ENCODE data around the gene OPCML.

The OPCML gene

DNA sequence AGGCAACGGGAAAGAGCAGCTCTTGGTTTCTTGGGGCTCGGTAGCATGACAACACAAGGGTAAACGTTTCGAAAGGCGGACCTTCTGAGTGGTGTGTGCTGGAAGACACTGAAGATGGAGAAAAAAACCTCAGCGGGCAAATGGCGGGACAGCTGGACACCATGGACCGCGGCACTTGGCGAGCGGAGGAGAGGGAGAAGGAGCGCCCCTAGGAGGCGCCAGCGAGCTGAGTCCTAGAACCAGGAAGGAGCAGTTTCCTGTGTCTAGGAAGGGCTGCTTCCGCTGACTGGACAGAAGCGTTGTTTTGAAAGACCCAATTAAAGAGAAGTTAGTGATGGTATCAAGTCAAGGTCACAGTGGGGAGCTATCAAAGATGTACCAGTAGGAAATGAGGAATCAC is 44.0 kb upstream of the OPCML start:
- no peak overlapping the region for H3K4me3 ChIP-seq (ENCODE audit: low read length in 2 of 2)
- no peaks in the 10 kb centered on the region for H3K9me3 ChIP-seq (replicated peaks in 1 of 2; ENCODE audit: control insufficient read depth in 2 of 2, insufficient read depth in 1 of 2, low read depth in 1 of 2, low read length in 2 of 2)
- no peak overlapping the region for H2BK5ac ChIP-seq (ENCODE audit: low read length)
- no peaks in the 10 kb centered on the region for H3K27me3 ChIP-seq (ENCODE audit: control insufficient read depth in 3 of 3, insufficient read depth in 3 of 3, low read depth in 1 of 3, low read length in 3 of 3)
- WGBS, 2 donors (ENCODE audit: extremely low coverage in 2 of 2, insufficient read length in 2 of 2, insufficient replicate concordance in 1 of 2): no CpG with 5 or more reads among the region's 16 CpGs
- no peak overlapping the region for H2BK15ac ChIP-seq (ENCODE audit: low read length)
- H4K91ac ChIP-seq (ENCODE audit: low read depth, low read length, poor library complexity): no peak overlapping the region
- no peaks in the 10 kb centered on the region for H3K36me3 ChIP-seq (replicated peaks in 1 of 2; ENCODE audit: control insufficient read depth in 2 of 2, insufficient read depth in 2 of 2, low read length in 2 of 2)
- no peak overlapping the region for H3K9ac ChIP-seq (ENCODE audit: low read depth, low read length, poor library complexity)
- H3K4me2 ChIP-seq (ENCODE audit: insufficient read depth, low read length, poor library complexity, severe bottlenecking): no peak overlapping the region
- DNase-seq (ENCODE audit: low spot score): no peak
- H2BK12ac ChIP-seq (ENCODE audit: low read length): no peak overlapping the region
- H3K23ac ChIP-seq (ENCODE audit: low read depth, low read length, poor library complexity): no peak overlapping the region
- no peaks in the 10 kb centered on the region for H3K79me1 ChIP-seq (ENCODE audit: low read depth, low read length)
- H2BK120ac ChIP-seq (ENCODE audit: low read depth, low read length): no peak overlapping the region
- no peak overlapping the region for H2AK5ac ChIP-seq (ENCODE audit: low read depth, low read length)
- no peak overlapping the region for H3K27ac ChIP-seq (replicated peaks; ENCODE audit: low read length)
- no peak overlapping the region for H4K8ac ChIP-seq (ENCODE audit: low read depth, low read length)
- peaks cover 0 to 7% of the 10 kb centered on the region in 2 donors for H3K4me1 ChIP-seq (ENCODE audit: control insufficient read depth in 2 of 2, insufficient read depth in 1 of 2, low read depth in 1 of 2, low read length in 2 of 2)
- no peak overlapping the region for H3K14ac ChIP-seq (ENCODE audit: low read length)
- no peak overlapping the region for H3K18ac ChIP-seq (ENCODE audit: low read length)
- H3K4ac ChIP-seq (ENCODE audit: low read length): no peak overlapping the region
- no peak overlapping the region for H2AFZ ChIP-seq (ENCODE audit: low read length)

GRCh38 chr11:133573081-133573480 is 40.8 kb upstream of the OPCML start:
- Histone ChIP-seq H3K4me2 (ENCODE audit: insufficient read depth, low read length, poor library complexity, severe bottlenecking) (no peak overlapping the region), H3K4me1 (ENCODE audit: control insufficient read depth in 2 of 2, insufficient read depth in 1 of 2, low read depth in 1 of 2, low read length in 2 of 2) (no peaks in the 10 kb centered on the region), H3K36me3 (replicated peaks in 1 of 2; ENCODE audit: control insufficient read depth in 2 of 2, insufficient read depth in 2 of 2, low read length in 2 of 2) (no peaks in the 10 kb centered on the region), H3K27me3 (ENCODE audit: control insufficient read depth in 3 of 3, insufficient read depth in 3 of 3, low read depth in 1 of 3, low read length in 3 of 3) (no peaks in the 10 kb centered on the region), H2AFZ (ENCODE audit: low read length) (no peak overlapping the region), H2BK120ac (ENCODE audit: low read depth, low read length) (no peak overlapping the region), H3K23ac (ENCODE audit: low read depth, low read length, poor library complexity) (no peak overlapping the region), H4K8ac (ENCODE audit: low read depth, low read length) (no peak overlapping the region), H3K9ac (ENCODE audit: low read depth, low read length, poor library complexity) (no peak overlapping the region), H4K91ac (ENCODE audit: low read depth, low read length, poor library complexity) (no peak overlapping the region), H3K27ac (replicated peaks; ENCODE audit: low read length) (no peak overlapping the region), H3K4me3 (ENCODE audit: low read length in 2 of 2) (no peak overlapping the region), H3K9me3 (replicated peaks in 1 of 2; ENCODE audit: control insufficient read depth in 2 of 2, insufficient read depth in 1 of 2, low read depth in 1 of 2, low read length in 2 of 2) (no peaks in the 10 kb centered on the region), H2AK5ac (ENCODE audit: low read depth, low read length) (no peak overlapping the region), H3K79me1 (ENCODE audit: low read depth, low read length) (no peaks in the 10 kb centered on the region), H3K4ac (ENCODE audit: low read length) (no peak overlapping the region), H3K18ac (ENCODE audit: low read length) (no peak overlapping the region), H2BK15ac (ENCODE audit: low read length) (no peak overlapping the region), H2BK5ac (ENCODE audit: low read length) (no peak overlapping the region), H3K14ac (ENCODE audit: low read length) (no peak overlapping the region), H2BK12ac (ENCODE audit: low read length) (no peak overlapping the region)
- DNase-seq (ENCODE audit: low spot score): no peak
- WGBS, 2 donors (ENCODE audit: extremely low coverage in 2 of 2, insufficient read length in 2 of 2, insufficient replicate concordance in 1 of 2): no CpG with 5 or more reads among the region's 1 CpG

DNA sequence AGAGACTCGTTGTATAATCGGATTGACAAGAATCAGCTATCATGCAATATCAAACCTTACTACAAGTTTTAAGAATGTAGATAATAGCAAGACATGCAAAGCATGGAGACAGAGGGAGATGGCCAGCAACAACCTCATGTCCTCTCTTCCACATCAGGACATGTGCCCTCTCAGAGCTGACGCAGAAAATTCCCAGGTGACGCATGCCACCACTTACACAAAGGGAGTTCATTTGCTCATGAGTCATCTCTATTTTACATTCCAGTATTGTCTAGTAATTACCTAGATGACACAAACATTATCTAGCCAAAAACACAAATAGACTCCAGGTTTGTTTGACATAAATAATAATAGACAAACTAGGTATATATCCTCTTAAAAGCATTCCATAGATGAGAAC is 38.1 kb upstream of the OPCML start:
- Histone ChIP-seq H3K4me2 (ENCODE audit: insufficient read depth, low read length, poor library complexity, severe bottlenecking) (no peak overlapping the region), H3K4me1 (ENCODE audit: control insufficient read depth in 2 of 2, insufficient read depth in 1 of 2, low read depth in 1 of 2, low read length in 2 of 2) (no peaks in the 10 kb centered on the region), H2BK15ac (ENCODE audit: low read length) (no peak overlapping the region), H3K9me3 (replicated peaks in 1 of 2; ENCODE audit: control insufficient read depth in 2 of 2, insufficient read depth in 1 of 2, low read depth in 1 of 2, low read length in 2 of 2) (no peaks in the 10 kb centered on the region), H2AFZ (ENCODE audit: low read length) (no peak overlapping the region), H4K91ac (ENCODE audit: low read depth, low read length, poor library complexity) (no peak overlapping the region), H2BK12ac (ENCODE audit: low read length) (no peak overlapping the region), H3K27me3 (ENCODE audit: control insufficient read depth in 3 of 3, insufficient read depth in 3 of 3, low read depth in 1 of 3, low read length in 3 of 3) (no peaks in the 10 kb centered on the region), H3K9ac (ENCODE audit: low read depth, low read length, poor library complexity) (no peak overlapping the region), H2AK5ac (ENCODE audit: low read depth, low read length) (no peak overlapping the region), H3K4ac (ENCODE audit: low read length) (no peak overlapping the region), H3K4me3 (ENCODE audit: low read length in 2 of 2) (no peak overlapping the region), H3K27ac (replicated peaks; ENCODE audit: low read length) (no peak overlapping the region), H2BK5ac (ENCODE audit: low read length) (no peak overlapping the region), H4K8ac (ENCODE audit: low read depth, low read length) (no peak overlapping the region), H3K36me3 (replicated peaks in 1 of 2; ENCODE audit: control insufficient read depth in 2 of 2, insufficient read depth in 2 of 2, low read length in 2 of 2) (no peaks in the 10 kb centered on the region), H3K23ac (ENCODE audit: low read depth, low read length, poor library complexity) (no peak overlapping the region), H3K18ac (ENCODE audit: low read length) (no peak overlapping the region), H3K79me1 (ENCODE audit: low read depth, low read length) (no peaks in the 10 kb centered on the region), H2BK120ac (ENCODE audit: low read depth, low read length) (no peak overlapping the region), H3K14ac (ENCODE audit: low read length) (no peak overlapping the region)
- DNase-seq (ENCODE audit: low spot score): no peak
- WGBS, 2 donors (ENCODE audit: extremely low coverage in 2 of 2, insufficient read length in 2 of 2, insufficient replicate concordance in 1 of 2): no CpG with 5 or more reads among the region's 4 CpGs

GRCh38 chr11:133563505-133564025 is 31.3 kb upstream of the OPCML start:
- WGBS, 2 donors (ENCODE audit: extremely low coverage in 2 of 2, insufficient read length in 2 of 2, insufficient replicate concordance in 1 of 2): no CpG with 5 or more reads among the region's 7 CpGs
- no peak overlapping the region for H2BK5ac ChIP-seq (ENCODE audit: low read length)
- DNase-seq (ENCODE audit: low spot score): no peak
- no peak overlapping the region for H2BK12ac ChIP-seq (ENCODE audit: low read length)
- H3K4me1 ChIP-seq (ENCODE audit: control insufficient read depth in 2 of 2, insufficient read depth in 1 of 2, low read depth in 1 of 2, low read length in 2 of 2): peaks cover 0 to 5% of the 10 kb centered on the region in 2 donors
- H2BK15ac ChIP-seq (ENCODE audit: low read length): no peak overlapping the region
- H3K79me1 ChIP-seq (ENCODE audit: low read depth, low read length): no peaks in the 10 kb centered on the region
- H3K9ac ChIP-seq (ENCODE audit: low read depth, low read length, poor library complexity): no peak overlapping the region
- no peak overlapping the region for H4K91ac ChIP-seq (ENCODE audit: low read depth, low read length, poor library complexity)
- H3K4ac ChIP-seq (ENCODE audit: low read length): no peak overlapping the region
- H3K27me3 ChIP-seq (ENCODE audit: control insufficient read depth in 3 of 3, insufficient read depth in 3 of 3, low read depth in 1 of 3, low read length in 3 of 3): no peaks in the 10 kb centered on the region
- H3K27ac ChIP-seq (replicated peaks; ENCODE audit: low read length): no peak overlapping the region
- no peak overlapping the region for H2AFZ ChIP-seq (ENCODE audit: low read length)
- no peak overlapping the region for H3K4me3 ChIP-seq (ENCODE audit: low read length in 2 of 2)
- no peak overlapping the region for H2AK5ac ChIP-seq (ENCODE audit: low read depth, low read length)
- no peaks in the 10 kb centered on the region for H3K36me3 ChIP-seq (replicated peaks in 1 of 2; ENCODE audit: control insufficient read depth in 2 of 2, insufficient read depth in 2 of 2, low read length in 2 of 2)
- H4K8ac ChIP-seq (ENCODE audit: low read depth, low read length): no peak overlapping the region
- no peak overlapping the region for H3K14ac ChIP-seq (ENCODE audit: low read length)
- H3K9me3 ChIP-seq (replicated peaks in 1 of 2; ENCODE audit: control insufficient read depth in 2 of 2, insufficient read depth in 1 of 2, low read depth in 1 of 2, low read length in 2 of 2): no peaks in the 10 kb centered on the region
- no peak overlapping the region for H3K4me2 ChIP-seq (ENCODE audit: insufficient read depth, low read length, poor library complexity, severe bottlenecking)
- no peak overlapping the region for H3K18ac ChIP-seq (ENCODE audit: low read length)
- H2BK120ac ChIP-seq (ENCODE audit: low read depth, low read length): no peak overlapping the region
- no peak overlapping the region for H3K23ac ChIP-seq (ENCODE audit: low read depth, low read length, poor library complexity)
